ENCODE results near the gene CAPNS2.

GRCh38 chr16:55559233-55559632 lies 7.3 kb upstream of the CAPNS2 start:
- no peak for TF ChIP-seq CTCF (IDR thresholded peaks at IDR 0.05; ENCODE audit: low read length)
- TF ChIP-seq EZH2 (optimal IDR thresholded peaks at IDR 0.05; ENCODE audit: low read depth, low read length), result no peak
